CD4-positive, alpha-beta T cell (primary cell): Measurements from ENCODE around the gene SOS1. TPM values are rescaled to one million over a fixed set of nuclear protein-coding genes. Genes with fewer than 3 reads are reported as not detected.

Experiments
- ATAC-seq: fragments of 200-7000 bp; cut with Tn5 transposase; one replicate; pipeline ENCODE4 v1.10.0; 2022; ENCODE audit warnings: mild to moderate bottlenecking; ENCODE audit not compliant: poor library complexity
- CTCF ChIA-PET: fragments of 350-600 bp; sonication (Branson Sonifier 250); formaldehyde crosslinking; loops from one replicate; lab custom pipeline; 2021; ENCODE audit warnings: antibody characterized with exemption, inconsistent platforms; lab: Charles Lee
- POLR2A ChIA-PET: fragments of 350-600 bp; sonication (Branson Sonifier 250); formaldehyde crosslinking; loops from one replicate; lab custom pipeline; 2021; ENCODE audit warnings: antibody characterized with exemption, inconsistent platforms; lab: Charles Lee
- DNase-seq, 14 experiments: peaks; one replicate each; pipeline ENCODE4 v3.0.0-alpha.2; 2013 to 2020; ENCODE audit warnings: mixed read lengths in 2 of 14
- H3K27ac ChIP-seq, 2 donors: one replicate each; pipeline versions ENCODE4 v1.5.1 to v1.7.0; 2013; ENCODE audit warnings: low read length in 2 of 2, low read depth in 1 of 2, mild to moderate bottlenecking in 1 of 2
- H3K27me3 ChIP-seq, 2 experiments: 1 replicate in 1 of 2; 2 replicates in 1 of 2; pipeline versions ENCODE4 v1.6.1 to v1.7.0; 2013; ENCODE audit warnings: low read length in 2 of 2, control low read depth in 1 of 2, mild to moderate bottlenecking in 1 of 2, moderate library complexity in 1 of 2; ENCODE audit not compliant: insufficient read depth in 2 of 2, control insufficient read depth in 1 of 2
- H3K36me3 ChIP-seq: one replicate; pipeline ENCODE4 v1.6.1; 2013; ENCODE audit warnings: low read length, control low read depth; ENCODE audit not compliant: insufficient read depth
- H3K4me1 ChIP-seq: one replicate; pipeline ENCODE4 v1.6.1; 2013; ENCODE audit warnings: low read length, control low read depth; ENCODE audit not compliant: insufficient read depth
- H3K4me3 ChIP-seq: one replicate; pipeline ENCODE4 v1.5.1; 2013; ENCODE audit warnings: mild to moderate bottlenecking, low read length, moderate library complexity
- H3K9me3 ChIP-seq, 2 experiments: 1 replicate in 1 of 2; 2 replicates in 1 of 2; pipeline versions ENCODE4 v1.6.1 to v1.7.0; 2013; ENCODE audit warnings: low read length in 2 of 2, mild to moderate bottlenecking in 2 of 2, control low read depth in 1 of 2, moderate library complexity in 1 of 2; ENCODE audit not compliant: control insufficient read depth in 1 of 2, insufficient read depth in 1 of 2
- H3K27ac Mint-ChIP-seq: one replicate; pipeline ENCODE4 v1.8.0; 2020; ENCODE audit warnings: mixed read lengths
- H3K27me3 Mint-ChIP-seq: one replicate; pipeline ENCODE4 v1.8.0; 2021; ENCODE audit warnings: mixed read lengths
- H3K36me3 Mint-ChIP-seq: one replicate; pipeline ENCODE4 v1.8.0; 2021; ENCODE audit warnings: low read depth, mixed read lengths
- H3K4me1 Mint-ChIP-seq: one replicate; pipeline ENCODE4 v1.8.0; 2021; ENCODE audit warnings: low read depth, mixed read lengths
- H3K4me3 Mint-ChIP-seq: one replicate; pipeline ENCODE4 v1.8.0; 2020; ENCODE audit warnings: mild to moderate bottlenecking, mixed read lengths
- H3K9me3 Mint-ChIP-seq: one replicate; pipeline ENCODE4 v1.8.0; 2020; ENCODE audit warnings: mixed read lengths
- CTCF ChIP-seq: fragments of 200-600 bp; IDR thresholded peaks from one replicate; pipeline ENCODE4 v1.8.0; 2022; ENCODE audit warnings: antibody characterized with exemption, mild to moderate bottlenecking
- intact Hi-C, 2 experiments: fragments of 100-400 bp; cut with DNase I in 1 of 2; cut with micrococcal nuclease in 1 of 2; formaldehyde crosslinking; loops; one replicate each; pipeline versions ENCODE4 v1.15.1 to v1.9.0; 2023 to 2025; cut with DNase I, micrococcal nuclease
- total RNA-seq, 174 experiments: library from RNA in 2 of 174; stranded (reverse) in 2 of 174; gene quantifications; one replicate each; pipeline ENCODE4 v1.2.3 and lab custom pipeline; 2021 to 2026

Gene SOS1
- total RNA-seq, 2 experiments from 2014 or later, result 16.4 to 16.9 TPM

- Histone ChIP-seq H3K9me3 (no peaks in the 10 kb centered on the region), H3K4me3 (peak overlapping the region; percentile 4), H3K27ac (peak overlapping the region in 1 of 2 donors; percentile 2), H3K36me3 (no peaks in the 10 kb centered on the region), H3K4me1 (peaks cover 32% of the 10 kb centered on the region), H3K27me3 (no peaks in the 10 kb centered on the region)
- Mint-ChIP-seq H3K9me3 (no peaks in the 10 kb centered on the region), H3K36me3 (no peaks in the 10 kb centered on the region), H3K4me1 (peaks cover 55% of the 10 kb centered on the region), H3K4me3 (peak overlapping the region; percentile 16), H3K27ac (peak overlapping the region; percentile 74), H3K27me3 (no peaks in the 10 kb centered on the region)
- no peak for TF ChIP-seq CTCF
- CTCF ChIA-PET, result interaction anchor here (0.6 to 1.2 kb wide), 2 partner anchors 12 to 28 kb away, joined by 3 read pairs; no protein-coding TSS in a partner anchor
- POLR2A ChIA-PET, result interaction anchor here (0.7 to 1.4 kb wide), 4 partner anchors 8 to 75 kb away, joined by 3 to 16 read pairs (median 6); no protein-coding TSS in a partner anchor
- intact Hi-C loops, result no loop called here
- DNase-seq (peak in 1 of 14 experiments; percentile 38), ATAC-seq (no peak)
Observed at GRCh38 chr2:39136799-39137198, 15.9 kb upstream of the SOS1 start.

GRCh38 chr2:39135690-39136259, 14.9 kb upstream of the SOS1 start:
- no peaks in the 10 kb centered on the region for H3K9me3 Mint-ChIP-seq
- H3K36me3 ChIP-seq, result no peaks in the 10 kb centered on the region
- H3K4me3 Mint-ChIP-seq, result peak overlapping the region; percentile 64
- POLR2A ChIA-PET, result interaction anchor here (0.6 to 1.3 kb wide), 4 partner anchors 8 to 100 kb away, joined by 3 to 16 read pairs (median 8); partner anchors contain the start of gene SOS1
- H3K4me1 Mint-ChIP-seq, result peaks cover 50% of the 10 kb centered on the region
- H3K27me3 ChIP-seq, result no peaks in the 10 kb centered on the region
- ATAC-seq, result peak; percentile 48
- H3K36me3 Mint-ChIP-seq, result no peaks in the 10 kb centered on the region
- H3K27ac Mint-ChIP-seq, result peak overlapping the region; percentile 74
- no peak for TF ChIP-seq CTCF
- H3K4me3 ChIP-seq, result no peak overlapping the region
- H3K9me3 ChIP-seq, result no peaks in the 10 kb centered on the region
- peak overlapping the region in 1 of 2 donors; percentile 45 for H3K27ac ChIP-seq
- peaks cover 33% of the 10 kb centered on the region for H3K4me1 ChIP-seq
- H3K27me3 Mint-ChIP-seq, result no peaks in the 10 kb centered on the region
- peak in 2 of 14 experiments; percentile 35 to 47 for DNase-seq
- intact Hi-C loops, result no loop called here
- CTCF ChIA-PET, result interaction anchor here (0.6 kb wide), 1 partner anchor 29 kb away, joined by 3 read pairs; no protein-coding TSS in a partner anchor

- ChIA-PET POLR2A (interaction anchor here (0.7 to 3.2 kb wide), 3 partner anchors 9 to 13 kb away, joined by 3 to 14 read pairs (median 5); partner anchors contain the start of gene SOS1), CTCF (interaction anchor here (0.9 to 1.1 kb wide), 2 partner anchors 8 to 85 kb away, joined by 3 to 4 read pairs; no protein-coding TSS in a partner anchor)
- intact Hi-C loops, result no loop called here
- Mint-ChIP-seq H3K9me3 (no peaks in the 10 kb centered on the region), H3K27ac (no peak overlapping the region), H3K4me1 (peaks cover 52% of the 10 kb centered on the region), H3K27me3 (no peaks in the 10 kb centered on the region), H3K36me3 (no peaks in the 10 kb centered on the region), H3K4me3 (no peak overlapping the region)
- no peak for DNase-seq
- peaks cover 49% of the 10 kb centered on the region for H3K4me1 ChIP-seq
- TF ChIP-seq CTCF, result no peak
- H3K4me3 ChIP-seq, result no peak overlapping the region
- ATAC-seq, result no peak
- no peaks in the 10 kb centered on the region for H3K9me3 ChIP-seq
- no peaks in the 10 kb centered on the region for H3K27me3 ChIP-seq
- no peaks in the 10 kb centered on the region for H3K36me3 ChIP-seq
- H3K27ac ChIP-seq, result no peak overlapping the region
Observed at GRCh38 chr2:39133215-39133851, 12.5 kb upstream of the SOS1 start.
